ENCODE measurements around the gene EYS. TPM values are rescaled to one million over a fixed set of nuclear protein-coding genes. Genes with fewer than 3 reads are reported as not detected.

Gene EYS
- total RNA-seq, 1 experiment from 2014 or later: not detected

- no peaks in the 10 kb centered on the region for H3K27me3 ChIP-seq (ENCODE audit: insufficient read depth, low read length)
- no peaks in the 10 kb centered on the region for H3K27me3 Mint-ChIP-seq (ENCODE audit: low read depth)
- no peak overlapping the region for H3K4me3 Mint-ChIP-seq
These were observed 1838.7 kb downstream of the EYS start for GRCh38 chr6:63868351-63868750.

More at GRCh38 chr6:63868351-63868750, 1838.7 kb downstream of the EYS start:
- Mint-ChIP-seq H3K27ac (no peak overlapping the region), H3K9me3 (no peaks in the 10 kb centered on the region; a peak in 1 of 5 replicates), H3K4me1 (no peaks in the 10 kb centered on the region), H3K36me3 (ENCODE audit: insufficient read depth in 1 of 3, low read depth in 3 of 3) (no peaks in the 10 kb centered on the region)
- no peak for DNase-seq
- no peak overlapping the region for H3K27ac ChIP-seq (ENCODE audit: insufficient read length, low read depth, low read length)
- no peak overlapping the region for H3K4me2 ChIP-seq (ENCODE audit: insufficient read depth, insufficient read length, low read length)
- H3K9me3 ChIP-seq (ENCODE audit: control insufficient read depth, low read depth, low read length): no peaks in the 10 kb centered on the region
- no peak overlapping the region for H3K18ac ChIP-seq (ENCODE audit: insufficient read length, low read depth, low read length)
- no peak overlapping the region for H4K8ac ChIP-seq (replicated peaks; ENCODE audit: insufficient read length, low read depth, low read length)
- H3K79me2 ChIP-seq (ENCODE audit: insufficient read depth, low read length): no peaks in the 10 kb centered on the region
- H2BK120ac ChIP-seq (ENCODE audit: low read depth, low read length, poor library complexity, severe bottlenecking): no peak overlapping the region
- no peak overlapping the region for H2BK20ac ChIP-seq (ENCODE audit: low read depth, low read length, poor library complexity, severe bottlenecking)
- H3K23ac ChIP-seq (ENCODE audit: insufficient read length, low read depth, low read length): no peak overlapping the region
- H3T11ph ChIP-seq (ENCODE audit: low read length): no peak overlapping the region
- TF ChIP-seq CTCF (conservative IDR thresholded peaks at IDR 0.05): no peak
- no peaks in the 10 kb centered on the region for H4K20me1 ChIP-seq (ENCODE audit: control insufficient read depth, insufficient read depth, insufficient read length)
- H4K91ac ChIP-seq (ENCODE audit: insufficient read length, low read depth, low read length): no peak overlapping the region
- H3K4me1 ChIP-seq (ENCODE audit: insufficient read depth, low read length): no peaks in the 10 kb centered on the region
- no peak overlapping the region for H3K9ac ChIP-seq (ENCODE audit: extremely low read depth, insufficient read length, low read length)
- no peak overlapping the region for H2AFZ ChIP-seq (ENCODE audit: low read length)
- no peaks in the 10 kb centered on the region for H3K79me1 ChIP-seq (ENCODE audit: insufficient read depth, low read depth, low read length, poor library complexity, severe bottlenecking)
- H2BK5ac ChIP-seq (ENCODE audit: insufficient read length, low read length): no peak overlapping the region
- no peak overlapping the region for H3K14ac ChIP-seq (ENCODE audit: insufficient read depth, low read length)
- no peak overlapping the region for H4K5ac ChIP-seq (ENCODE audit: insufficient read length, low read depth, low read length)
- no peak overlapping the region for H2BK12ac ChIP-seq (ENCODE audit: insufficient read length, low read depth, low read length)
- no peak overlapping the region for H2AK5ac ChIP-seq (ENCODE audit: insufficient read length, low read length)
- no peaks in the 10 kb centered on the region for H3K23me2 ChIP-seq (ENCODE audit: insufficient read length, low read depth, low read length, poor library complexity, severe bottlenecking)
- no peak overlapping the region for H3K4ac ChIP-seq (ENCODE audit: low read depth, low read length)
- no CpG with 5 or more reads among the region's 3 CpGs for WGBS (ENCODE audit: extremely low coverage, insufficient read length, low lambda C conversion rate)
- no peak overlapping the region for H3K56ac ChIP-seq (ENCODE audit: insufficient read length, low read depth, low read length)
- H2BK15ac ChIP-seq (ENCODE audit: low read depth, low read length): no peak overlapping the region
